OCI-LY3 (cell line): ENCODE measurements around the gene KCNF1.

Experiments used
- H2AFZ ChIP-seq: fragments of 200-600, 300-600 bp; shearing (Covaris generic); 2 replicates; pipeline ENCODE4 v1.6.0; 2014; ENCODE audit warnings: antibody characterized with exemption, low read depth, low read length
- H3K27ac ChIP-seq: fragments of 200-600, 300-600 bp; sonication (generic); 2 replicates; pipeline ENCODE4 v1.5.1; 2014; ENCODE audit warnings: mild to moderate bottlenecking, low read length, moderate library complexity, mixed read lengths
- H3K27me3 ChIP-seq: fragments of 200-600, 300-600 bp; sonication (generic); 2 replicates; pipeline ENCODE4 v1.6.1; 2014; ENCODE audit warnings: low read depth, low read length, mixed read lengths
- H3K36me3 ChIP-seq: fragments of 200-600, 300-600 bp; sonication (generic); replicated peaks from 2 replicates; pipeline ENCODE3; 2014; ENCODE audit warnings: low read depth, low read length, mixed read lengths
- H3K4me1 ChIP-seq: fragments of 300-600, 200-600 bp; sonication (generic); 2 replicates; pipeline ENCODE4 v1.6.1; 2014; ENCODE audit warnings: low read length, mixed read lengths
- H3K4me2 ChIP-seq: fragments of 200-600, 300-600 bp; sonication (generic); 2 replicates; pipeline ENCODE4 v1.6.1; 2014; ENCODE audit warnings: low read length, mixed read lengths
- H3K4me3 ChIP-seq: fragments of 300-600, 200-600 bp; sonication (generic); 2 replicates; pipeline ENCODE4 v1.5.1; 2014; ENCODE audit warnings: antibody characterized with exemption, mild to moderate bottlenecking, low read length, moderate library complexity
- H3K79me2 ChIP-seq: fragments of 300-600, 200-600 bp; shearing (Covaris generic); 2 replicates; pipeline ENCODE4 v1.6.1; 2014; ENCODE audit warnings: mild to moderate bottlenecking, low read length, mixed read lengths
- H3K9ac ChIP-seq: fragments of 300-600, 200-600 bp; shearing (Covaris generic); 2 replicates; pipeline ENCODE4 v1.6.0; 2014; ENCODE audit warnings: mild to moderate bottlenecking, low read length, moderate library complexity
- H3K9me3 ChIP-seq: fragments of 200-600, 300-600 bp; shearing (Covaris generic); 2 replicates; pipeline ENCODE4 v1.6.1; 2014; ENCODE audit warnings: low read length, mixed read lengths; ENCODE audit not compliant: insufficient read depth
- H4K20me1 ChIP-seq: fragments of 200-600, 300-600 bp; sonication (generic); 2 replicates; pipeline ENCODE4 v1.6.1; 2016; ENCODE audit warnings: low read length, mixed read lengths; ENCODE audit not compliant: insufficient read depth
- EZH2phosphoT487 ChIP-seq: fragments of 200-600 bp; shearing (Covaris generic); IDR thresholded peaks from 2 replicates; pipeline ENCODE4 v1.6.1; 2018; ENCODE audit warnings: antibody characterized with exemption, mixed run types, low read depth
- TF ChIP-seq, protein P1 (sequence below): fragments of 200-600, 300-600 bp; sonication (generic); IDR thresholded peaks from 2 replicates; pipeline ENCODE4 v1.5.1; 2014; ENCODE audit warnings: antibody characterized with exemption, low read length, low read depth

The KCNF1 gene

DNA sequence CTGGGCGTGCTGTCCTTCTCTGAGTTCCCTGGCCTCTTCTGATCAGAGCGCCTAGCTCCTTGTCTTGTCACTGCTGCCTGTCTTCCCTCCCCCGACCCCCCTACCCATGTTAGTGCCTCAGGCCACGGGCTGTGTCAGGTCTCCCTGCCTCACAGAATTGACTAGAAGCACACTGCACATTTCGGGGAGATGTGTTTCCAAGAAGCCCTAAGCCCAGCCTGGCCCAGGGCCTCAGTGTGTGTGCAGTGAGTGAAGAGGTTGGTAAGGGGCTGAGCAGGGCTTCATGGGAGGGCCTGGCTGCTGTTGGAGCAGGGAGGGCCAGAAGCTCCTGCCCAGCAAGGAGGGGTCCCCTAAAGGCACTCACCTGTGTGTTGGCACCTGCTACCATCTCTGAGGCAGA lies 13.1 kb downstream of the KCNF1 start:
- Histone ChIP-seq H3K27me3 (peaks cover 25% of the 10 kb centered on the region), H3K36me3 (no peaks in the 10 kb centered on the region), H3K4me2 (no peak overlapping the region), H2AFZ (no peak overlapping the region), H4K20me1 (no peaks in the 10 kb centered on the region), H3K4me3 (no peak overlapping the region), H3K27ac (no peak overlapping the region), H3K9ac (no peak overlapping the region), H3K79me2 (no peaks in the 10 kb centered on the region), H3K9me3 (no peaks in the 10 kb centered on the region), H3K4me1 (no peaks in the 10 kb centered on the region)
- TF ChIP-seq, protein P1, sequence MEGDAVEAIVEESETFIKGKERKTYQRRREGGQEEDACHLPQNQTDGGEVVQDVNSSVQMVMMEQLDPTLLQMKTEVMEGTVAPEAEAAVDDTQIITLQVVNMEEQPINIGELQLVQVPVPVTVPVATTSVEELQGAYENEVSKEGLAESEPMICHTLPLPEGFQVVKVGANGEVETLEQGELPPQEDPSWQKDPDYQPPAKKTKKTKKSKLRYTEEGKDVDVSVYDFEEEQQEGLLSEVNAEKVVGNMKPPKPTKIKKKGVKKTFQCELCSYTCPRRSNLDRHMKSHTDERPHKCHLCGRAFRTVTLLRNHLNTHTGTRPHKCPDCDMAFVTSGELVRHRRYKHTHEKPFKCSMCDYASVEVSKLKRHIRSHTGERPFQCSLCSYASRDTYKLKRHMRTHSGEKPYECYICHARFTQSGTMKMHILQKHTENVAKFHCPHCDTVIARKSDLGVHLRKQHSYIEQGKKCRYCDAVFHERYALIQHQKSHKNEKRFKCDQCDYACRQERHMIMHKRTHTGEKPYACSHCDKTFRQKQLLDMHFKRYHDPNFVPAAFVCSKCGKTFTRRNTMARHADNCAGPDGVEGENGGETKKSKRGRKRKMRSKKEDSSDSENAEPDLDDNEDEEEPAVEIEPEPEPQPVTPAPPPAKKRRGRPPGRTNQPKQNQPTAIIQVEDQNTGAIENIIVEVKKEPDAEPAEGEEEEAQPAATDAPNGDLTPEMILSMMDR = no peak
- TF ChIP-seq EZH2phosphoT487 = no peak

DNA sequence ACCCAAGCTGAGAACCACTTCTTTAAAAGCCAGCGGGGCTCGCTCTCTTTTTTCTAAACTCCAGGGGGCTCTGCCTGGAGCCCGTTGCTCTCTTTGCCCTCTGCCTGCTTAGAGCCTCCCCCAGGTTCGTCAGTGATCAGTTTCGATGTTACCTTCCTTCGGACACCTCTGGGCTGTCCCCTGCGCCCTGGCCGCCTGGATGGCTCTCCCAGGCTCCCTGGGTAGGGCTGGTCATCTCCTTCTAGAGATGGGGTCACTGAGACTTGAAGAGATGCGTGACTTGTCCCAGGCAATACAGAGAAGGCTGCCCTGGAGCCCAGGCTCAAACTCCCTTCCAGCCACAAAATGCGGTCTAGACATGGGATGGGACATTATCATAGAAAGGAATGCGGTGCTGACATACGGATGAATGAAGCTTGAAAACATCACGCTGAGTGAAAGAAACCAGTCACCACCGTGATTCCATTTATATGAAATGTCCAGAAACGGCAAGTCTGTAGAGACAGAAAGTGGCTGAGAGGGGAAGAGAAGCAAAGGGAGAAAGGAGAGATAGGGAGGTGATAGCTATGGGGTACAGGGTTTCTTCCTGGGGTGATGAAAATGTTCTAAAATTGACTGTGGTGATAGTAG lies 14.6 kb downstream of the KCNF1 start:
- Histone ChIP-seq H3K4me3 (no peak overlapping the region), H3K9ac (no peak overlapping the region), H3K27ac (no peak overlapping the region), H3K36me3 (no peaks in the 10 kb centered on the region), H3K27me3 (peaks cover 32% of the 10 kb centered on the region), H2AFZ (no peak overlapping the region), H3K9me3 (no peaks in the 10 kb centered on the region), H4K20me1 (no peaks in the 10 kb centered on the region), H3K79me2 (no peaks in the 10 kb centered on the region), H3K4me1 (no peaks in the 10 kb centered on the region), H3K4me2 (no peak overlapping the region)
- TF ChIP-seq EZH2phosphoT487 = no peak
- TF ChIP-seq, protein P1 = no peak

- no peaks in the 10 kb centered on the region for H3K4me1 ChIP-seq
- no peaks in the 10 kb centered on the region for H3K9me3 ChIP-seq
- no peak overlapping the region for H3K27ac ChIP-seq
- H3K9ac ChIP-seq = no peak overlapping the region
- no peak overlapping the region for H3K4me3 ChIP-seq
- H4K20me1 ChIP-seq = no peaks in the 10 kb centered on the region
- no peak overlapping the region for H3K4me2 ChIP-seq
- no peaks in the 10 kb centered on the region for H3K79me2 ChIP-seq
- TF ChIP-seq, protein P1 = no peak
- no peak for TF ChIP-seq EZH2phosphoT487
- H3K27me3 ChIP-seq = peaks cover 32% of the 10 kb centered on the region
- no peak overlapping the region for H2AFZ ChIP-seq
- H3K36me3 ChIP-seq = no peaks in the 10 kb centered on the region
These were observed 19.2 kb downstream of the KCNF1 start for GRCh38 chr2:10930721-10931516.

- Histone ChIP-seq H3K36me3 (no peaks in the 10 kb centered on the region), H3K9ac (no peak overlapping the region), H3K4me1 (no peaks in the 10 kb centered on the region), H3K4me2 (no peak overlapping the region), H3K9me3 (no peaks in the 10 kb centered on the region), H2AFZ (no peak overlapping the region), H3K79me2 (no peaks in the 10 kb centered on the region), H3K4me3 (no peak overlapping the region), H3K27me3 (peaks cover 25% of the 10 kb centered on the region), H3K27ac (no peak overlapping the region), H4K20me1 (no peaks in the 10 kb centered on the region)
- TF ChIP-seq EZH2phosphoT487 = no peak
- TF ChIP-seq, protein P1 = no peak
These were observed 20.0 kb downstream of the KCNF1 start for GRCh38 chr2:10931710-10932255.
